Body of pancreas (tissue), 4 donors: Measurements from ENCODE around the gene SYNE4. TPM values are rescaled to one million over a fixed set of nuclear protein-coding genes. Genes with fewer than 3 reads are reported as not detected.

Experiments used
- ATAC-seq: fragments of 150-250 bp; one replicate; pipeline ENCODE4 v1.9.1; 2016
- DNase-seq, 4 donors: peaks; one replicate each; pipeline ENCODE4 v3.0.0-alpha.2; 2019
- H3K27ac ChIP-seq, 4 donors: fragments of 200-600 bp; sonication (generic); 1 replicate in 3 of 4; 2 replicates in 1 of 4; pipeline versions ENCODE4 v1.5.1 to v1.6.1; 2016 to 2019; ENCODE audit warnings: mild to moderate bottlenecking in 1 of 4, mixed read lengths in 1 of 4, moderate library complexity in 1 of 4
- H3K27me3 ChIP-seq, 2 donors: fragments of 200-600 bp; sonication (generic); one replicate each; pipeline ENCODE4 v1.6.0; 2016; ENCODE audit warnings: mild to moderate bottlenecking in 1 of 2
- H3K36me3 ChIP-seq, 2 donors: fragments of 200-600 bp; sonication (generic); replicated peaks in 1 of 2; 2 replicates each; pipeline ENCODE4 v1.5.1; 2016; ENCODE audit warnings: low read depth in 2 of 2; ENCODE audit not compliant: insufficient read depth in 1 of 2
- H3K4me1 ChIP-seq: fragments of 200-600 bp; sonication (generic); one replicate; pipeline ENCODE4 v1.6.0; 2016
- H3K4me3 ChIP-seq, 2 donors: fragments of 200-600 bp; sonication (generic); 1 replicate in 1 of 2; 2 replicates in 1 of 2; pipeline ENCODE4 v1.5.1; 2016 to 2019
- H3K9me3 ChIP-seq, 3 donors: fragments of 200-600 bp; sonication (generic); 1 replicate in 2 of 3; 2 replicates in 1 of 3; pipeline ENCODE4 v1.5.1; 2016
- POLR2A ChIP-seq, 3 donors: fragments of 450-650 bp; IDR thresholded peaks; one replicate each; pipeline ENCODE4 v1.6.1; 2016; ENCODE audit warnings: antibody characterized with exemption in 3 of 3, mild to moderate bottlenecking in 2 of 3
- WGBS, 2 donors: methylation state at CpG; one replicate each; pipeline ENCODE4 v1.1.5; 2017; 5-methylcytosine and 5-hydroxymethylcytosine counted together
- intact Hi-C: fragments of 100-400 bp; cut with DNase I; formaldehyde crosslinking; loops from one replicate; pipeline ENCODE4 v1.15.1; 2023
- total RNA-seq, 2 donors: library from RNA; depleted of rRNA; stranded (reverse); fragments of >200 nt; gene quantifications; one replicate each; pipeline ENCODE4 v1.1.0, GENCODE V29; 2016
- TF ChIP-seq, protein P1 (sequence below), 7 experiments: fragments of 450-650 bp in 4 of 7; fragments of 200-600 bp in 3 of 7; sonication (generic) in 3 of 7; IDR thresholded peaks; one replicate each; pipeline ENCODE4 v1.5.1; 2016 to 2019; ENCODE audit warnings: antibody characterized with exemption in 7 of 7

The SYNE4 gene
- total RNA-seq, 2 donors from 2014 or later, result 4.9 to 9.3 TPM

DNA sequence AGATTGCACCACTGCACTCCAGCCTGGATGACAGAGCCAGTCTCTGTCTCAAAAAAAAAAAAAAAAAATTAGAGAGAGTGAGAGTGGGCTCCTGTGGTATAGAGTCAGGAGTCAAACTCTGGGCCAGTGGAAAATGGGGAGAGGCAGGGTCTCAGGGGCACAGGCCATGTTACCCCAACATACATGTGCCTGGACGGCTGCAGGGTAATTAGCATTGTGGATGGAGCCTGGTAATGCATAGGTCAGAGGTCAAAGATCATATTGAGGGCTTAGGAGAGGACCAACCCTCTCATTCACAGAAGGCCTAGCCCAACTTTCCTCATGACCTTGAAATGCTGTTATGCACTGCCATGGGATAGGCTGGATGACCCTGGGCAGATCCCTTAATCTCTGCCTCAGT, 16.9 kb upstream of the SYNE4 start:
- no peaks in the 10 kb centered on the region for H3K27me3 ChIP-seq
- intact Hi-C loops, result no loop called here
- ATAC-seq (no peak), DNase-seq (no peak)
- no peak overlapping the region for H3K4me3 ChIP-seq
- no peaks in the 10 kb centered on the region for H3K36me3 ChIP-seq
- no peaks in the 10 kb centered on the region for H3K9me3 ChIP-seq
- H3K27ac ChIP-seq, result no peak overlapping the region
- TF ChIP-seq, protein P1, sequence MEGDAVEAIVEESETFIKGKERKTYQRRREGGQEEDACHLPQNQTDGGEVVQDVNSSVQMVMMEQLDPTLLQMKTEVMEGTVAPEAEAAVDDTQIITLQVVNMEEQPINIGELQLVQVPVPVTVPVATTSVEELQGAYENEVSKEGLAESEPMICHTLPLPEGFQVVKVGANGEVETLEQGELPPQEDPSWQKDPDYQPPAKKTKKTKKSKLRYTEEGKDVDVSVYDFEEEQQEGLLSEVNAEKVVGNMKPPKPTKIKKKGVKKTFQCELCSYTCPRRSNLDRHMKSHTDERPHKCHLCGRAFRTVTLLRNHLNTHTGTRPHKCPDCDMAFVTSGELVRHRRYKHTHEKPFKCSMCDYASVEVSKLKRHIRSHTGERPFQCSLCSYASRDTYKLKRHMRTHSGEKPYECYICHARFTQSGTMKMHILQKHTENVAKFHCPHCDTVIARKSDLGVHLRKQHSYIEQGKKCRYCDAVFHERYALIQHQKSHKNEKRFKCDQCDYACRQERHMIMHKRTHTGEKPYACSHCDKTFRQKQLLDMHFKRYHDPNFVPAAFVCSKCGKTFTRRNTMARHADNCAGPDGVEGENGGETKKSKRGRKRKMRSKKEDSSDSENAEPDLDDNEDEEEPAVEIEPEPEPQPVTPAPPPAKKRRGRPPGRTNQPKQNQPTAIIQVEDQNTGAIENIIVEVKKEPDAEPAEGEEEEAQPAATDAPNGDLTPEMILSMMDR (IDR thresholded peaks at IDR 0.05), result no peak
- TF ChIP-seq POLR2A (IDR thresholded peaks at IDR 0.05), result no peak
- 80 to 83% methylated on average over 1 of the region's 1 CpG for WGBS, 2 donors
- no peaks in the 10 kb centered on the region for H3K4me1 ChIP-seq

DNA sequence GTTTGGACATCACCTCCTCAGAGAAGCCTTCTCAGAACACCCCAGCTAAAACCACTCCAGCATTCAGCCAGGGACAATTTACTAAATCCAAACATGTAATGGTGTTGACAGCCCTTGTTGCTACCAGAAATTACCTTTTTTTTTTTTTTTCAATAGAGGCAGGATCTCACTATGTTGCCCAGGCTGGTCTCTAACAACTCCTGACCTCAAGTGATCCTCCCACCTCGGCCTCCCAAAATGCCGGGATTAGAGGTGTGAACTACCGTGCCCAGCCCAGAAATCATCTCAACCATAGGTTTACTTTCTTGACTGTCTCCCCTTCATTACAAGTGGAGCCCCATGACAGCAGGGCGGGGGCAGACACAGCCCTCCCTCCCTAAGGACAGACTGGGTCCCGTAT, 14.8 kb upstream of the SYNE4 start:
- Histone ChIP-seq H3K4me1 (no peaks in the 10 kb centered on the region), H3K27me3 (no peaks in the 10 kb centered on the region), H3K27ac (no peak overlapping the region), H3K9me3 (no peaks in the 10 kb centered on the region), H3K36me3 (no peaks in the 10 kb centered on the region), H3K4me3 (no peak overlapping the region)
- ATAC-seq (no peak), DNase-seq (no peak)
- 91 to 98% methylated on average over 4 to 5 of the region's 5 CpGs for WGBS, 2 donors
- TF ChIP-seq POLR2A (IDR thresholded peaks at IDR 0.05), result no peak
- TF ChIP-seq, protein P1 (IDR thresholded peaks at IDR 0.05), result no peak
- intact Hi-C loops, result no loop called here

DNA sequence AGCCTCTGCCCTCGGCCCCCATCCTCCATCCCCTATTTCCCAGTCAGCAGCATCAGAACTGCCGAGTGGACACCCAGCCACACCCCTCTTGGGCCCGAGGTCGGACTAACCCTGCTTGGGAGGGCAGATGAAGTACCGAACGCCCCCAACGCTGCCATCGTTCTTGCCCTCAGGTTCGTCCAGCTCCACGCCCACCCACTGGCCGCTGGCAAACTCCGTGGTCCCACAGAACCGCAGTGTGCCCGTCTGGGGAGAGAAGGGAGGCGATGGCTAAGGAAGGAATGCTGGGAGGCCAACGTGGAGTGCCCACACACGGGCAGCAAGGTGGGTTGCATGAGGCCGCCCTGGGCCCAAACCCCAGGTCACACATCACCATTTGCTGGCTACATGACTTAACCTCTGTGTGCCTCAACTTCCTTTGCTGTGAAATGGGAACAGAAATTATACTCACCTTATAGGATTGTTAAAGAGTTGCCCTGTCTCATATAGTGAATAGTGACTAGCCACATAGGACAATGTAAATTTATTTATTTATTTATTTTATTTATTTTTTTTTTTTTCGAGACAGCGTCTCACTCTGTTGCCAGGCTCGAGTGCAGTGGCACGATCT, 10.6 kb upstream of the SYNE4 start:
- ATAC-seq (no peak), DNase-seq (no peak)
- H3K4me1 ChIP-seq, result peaks cover 4% of the 10 kb centered on the region
- TF ChIP-seq, protein P1 (IDR thresholded peaks at IDR 0.05), result no peak
- TF ChIP-seq POLR2A (IDR thresholded peaks at IDR 0.05), result no peak
- intact Hi-C loops, result no loop called here
- no peaks in the 10 kb centered on the region for H3K36me3 ChIP-seq
- no peak overlapping the region for H3K27ac ChIP-seq
- no peaks in the 10 kb centered on the region for H3K9me3 ChIP-seq
- H3K4me3 ChIP-seq, result no peak overlapping the region
- WGBS, 2 donors, result 86 to 94% methylated on average over 20 to 22 of the region's 22 CpGs
- no peaks in the 10 kb centered on the region for H3K27me3 ChIP-seq

DNA sequence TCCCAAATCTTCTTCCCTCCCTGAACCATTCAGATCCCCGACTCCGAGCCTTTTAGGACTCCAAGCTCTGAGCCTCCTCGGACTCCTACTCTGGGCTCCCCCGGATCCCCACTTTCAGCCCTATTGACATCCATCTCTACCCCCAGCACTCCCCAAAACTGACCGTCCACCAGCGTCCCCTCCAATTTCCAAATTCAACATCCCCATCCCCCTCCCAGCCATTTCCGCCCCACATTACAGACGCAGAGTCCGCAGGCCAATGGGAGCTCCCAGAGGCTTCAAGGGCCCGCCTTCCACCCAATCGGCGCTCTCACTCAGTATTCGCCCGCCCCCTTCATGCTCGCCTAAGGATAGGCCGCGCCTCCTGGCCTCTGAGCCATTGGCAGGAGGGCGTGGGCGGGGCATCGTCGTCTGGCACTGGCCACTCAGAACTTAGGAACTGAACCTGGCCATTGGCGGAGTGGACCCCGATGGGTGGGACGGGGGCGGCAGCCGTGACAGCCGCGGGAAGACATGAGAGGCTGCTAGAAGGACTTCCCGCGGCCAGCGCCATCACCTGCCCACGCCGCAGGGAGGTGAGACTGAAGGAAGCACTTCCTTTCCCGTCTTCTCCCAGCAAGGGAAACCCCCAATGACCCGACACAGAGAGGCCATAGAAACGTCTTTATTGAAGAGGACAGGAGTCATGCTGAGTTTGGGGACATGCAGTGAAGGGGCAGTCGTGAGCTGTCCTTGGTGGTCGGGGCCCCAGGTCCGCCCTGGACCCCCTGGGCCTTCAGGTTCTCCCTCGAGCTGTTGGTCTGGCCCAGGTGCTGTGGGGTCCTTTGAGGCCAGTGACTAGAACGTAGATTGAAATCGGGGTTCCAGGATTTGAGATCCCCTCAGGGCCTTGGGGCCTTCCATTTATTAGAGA, 5.7 kb upstream of the SYNE4 start, which contains the start of gene ALKBH6:
Gene ALKBH6 (minus strand): TSS at position 202 of the 913 bp plus-strand sequence. CDS start 816 bp downstream, outside the sequence.
- H3K9me3 ChIP-seq, result no peaks in the 10 kb centered on the region
- H3K4me1 ChIP-seq, result peaks cover 17% of the 10 kb centered on the region
- DNase-seq (peak; percentile 100), ATAC-seq (peak; percentile 98)
- H3K36me3 ChIP-seq, result no peaks in the 10 kb centered on the region
- TF ChIP-seq, protein P1 (IDR thresholded peaks at IDR 0.05), result peak in 1 of 7 experiments; percentile 6
- TF ChIP-seq POLR2A (IDR thresholded peaks at IDR 0.05), result peak in 2 of 3 donors; percentile 65
- H3K4me3 ChIP-seq, result peak within 1 kb of the TSS; percentile 9 to 16
- 4 to 6% methylated on average over 19 to 42 of the region's 42 CpGs for WGBS, 2 donors
- intact Hi-C loops, result no loop called here
- peak within 1 kb of the TSS; percentile 49 to 70 (median 56) for H3K27ac ChIP-seq
- no peaks in the 10 kb centered on the region for H3K27me3 ChIP-seq
